Activated T-helper 2 cell treated with anti-CD3 and anti-CD28 coated beads, Interferon-gamma antibody, Interleukin-2, Interleukin-4, amounts not matched to agents 10 μg/mL and 5 μg/mL and 100 μg/mL, durations not matched to agents 14 hours and 24 hours and 36 hours (primary cell): ENCODE data around the gene SEPTIN5. TPM values are rescaled to one million over a fixed set of nuclear protein-coding genes. Genes with fewer than 3 reads are reported as not detected.

Experiments
- DNase-seq: peaks from one replicate; pipeline ENCODE4 v3.0.0; 2021; ENCODE audit warnings: low spot score
- H3K27ac Mint-ChIP-seq: one replicate; pipeline ENCODE4 v1.8.0; 2021; ENCODE audit warnings: mixed read lengths
- H3K27me3 Mint-ChIP-seq: one replicate; pipeline ENCODE4 v1.8.0; 2021; ENCODE audit warnings: low read depth, mixed read lengths
- H3K36me3 Mint-ChIP-seq: one replicate; pipeline ENCODE4 v1.8.0; 2021; ENCODE audit warnings: low read depth, mixed read lengths
- H3K4me1 Mint-ChIP-seq: one replicate; pipeline ENCODE4 v1.8.0; 2021; ENCODE audit warnings: low read depth, mixed read lengths
- H3K4me3 Mint-ChIP-seq: one replicate; pipeline ENCODE4 v1.8.0; 2021; ENCODE audit warnings: low read depth, mild to moderate bottlenecking, moderate library complexity, mixed read lengths
- H3K9me3 Mint-ChIP-seq: one replicate; pipeline ENCODE4 v1.8.0; 2021; ENCODE audit warnings: mixed read lengths
- intact Hi-C: fragments of 100-400 bp; cut with micrococcal nuclease; formaldehyde crosslinking; loops from one replicate; pipeline ENCODE4 v1.15.1; 2023
- total RNA-seq: library from RNA; stranded (reverse); gene quantifications from 2 replicates; pipeline ENCODE4 v1.2.3, GENCODE V29; 2022

Gene SEPTIN5
- total RNA-seq, 1 donor from 2014 or later = 1.5 TPM

DNA sequence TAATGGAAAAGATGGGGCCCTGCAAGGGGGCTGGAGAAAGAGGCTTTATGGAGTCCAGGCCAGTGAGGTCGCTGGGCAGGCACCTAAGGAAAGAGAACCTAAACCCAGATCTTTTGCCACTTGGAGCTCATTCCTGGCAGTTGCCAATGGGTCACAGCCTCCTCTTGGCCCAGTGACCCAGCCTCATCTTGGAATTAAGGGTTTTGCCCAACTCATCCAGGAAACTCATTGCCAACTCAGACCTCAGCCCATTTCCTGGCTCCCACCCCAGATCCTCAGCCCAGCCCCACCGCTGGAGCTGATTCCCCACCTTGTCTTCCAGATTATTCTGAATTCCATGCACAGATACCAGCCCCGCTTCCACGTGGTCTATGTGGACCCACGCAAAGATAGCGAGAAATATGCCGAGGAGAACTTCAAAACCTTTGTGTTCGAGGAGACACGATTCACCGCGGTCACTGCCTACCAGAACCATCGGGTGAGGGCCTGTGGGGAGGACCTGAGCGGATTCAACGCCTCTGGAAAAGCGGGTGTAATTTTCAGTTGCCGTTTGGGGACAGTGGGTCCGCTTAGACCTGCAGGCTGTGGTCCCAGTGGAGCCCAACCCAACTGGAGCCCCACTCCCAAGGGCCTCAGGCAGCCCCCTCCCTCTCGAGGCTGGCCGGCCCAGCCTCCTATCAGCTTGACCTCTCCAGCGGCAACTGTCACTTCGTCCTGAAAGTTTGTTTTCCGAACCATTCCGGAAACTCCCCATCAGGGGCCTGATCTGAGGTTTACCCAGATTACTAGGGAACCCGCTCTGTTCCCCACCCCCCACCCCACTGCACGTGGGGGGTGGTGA lies 50.6 kb downstream of the SEPTIN5 start:
- H3K4me1 Mint-ChIP-seq = peaks cover 6% of the 10 kb centered on the region
- H3K36me3 Mint-ChIP-seq = peaks cover 4% of the 10 kb centered on the region
- no peak overlapping the region for H3K27ac Mint-ChIP-seq
- no peak for DNase-seq
- peaks cover 60% of the 10 kb centered on the region for H3K27me3 Mint-ChIP-seq
- H3K4me3 Mint-ChIP-seq = no peak overlapping the region
- no peaks in the 10 kb centered on the region for H3K9me3 Mint-ChIP-seq
- intact Hi-C loops = loop anchor here (5.0 kb wide), 2 partner anchors 43 to 243 kb away; partner anchors contain the start of genes CLDN5 and GP1BB

DNA sequence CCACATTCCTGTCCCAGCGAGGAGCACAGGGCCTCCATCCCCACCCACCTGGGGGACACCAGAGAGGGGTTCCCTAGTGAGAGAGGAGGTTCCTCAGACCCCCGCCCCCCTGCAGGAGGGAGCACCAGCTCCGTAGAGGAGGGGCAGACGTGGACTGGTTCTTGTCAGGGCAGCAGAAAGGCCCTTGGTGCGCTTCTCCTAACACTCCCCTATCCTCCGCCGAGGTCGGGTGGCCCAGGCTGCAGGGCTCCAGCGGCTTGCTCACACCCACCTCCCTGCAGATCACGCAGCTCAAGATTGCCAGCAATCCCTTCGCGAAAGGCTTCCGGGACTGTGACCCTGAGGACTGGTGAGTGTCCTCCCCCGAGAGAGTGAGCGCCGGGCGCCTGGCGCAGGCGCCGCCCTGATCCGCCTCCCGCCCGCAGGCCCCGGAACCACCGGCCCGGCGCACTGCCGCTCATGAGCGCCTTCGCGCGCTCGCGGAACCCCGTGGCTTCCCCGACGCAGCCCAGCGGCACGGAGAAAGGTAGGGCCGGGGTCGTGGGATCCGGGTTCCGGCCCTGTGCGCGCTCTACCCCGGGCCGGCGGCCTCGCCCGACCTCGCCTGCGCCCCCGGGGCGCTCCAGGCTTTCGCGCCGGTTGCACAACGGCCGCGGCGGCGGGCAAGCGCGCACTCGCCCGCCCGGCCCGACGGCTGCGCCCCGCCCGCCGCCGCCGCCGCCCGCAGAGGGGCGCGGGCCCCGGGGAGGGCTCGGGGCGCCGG lies 51.4 kb downstream of the SEPTIN5 start:
- intact Hi-C loops = loop anchor here (5.0 kb wide), 2 partner anchors 43 to 243 kb away; partner anchors contain the start of genes CLDN5 and GP1BB
- peaks cover 2% of the 10 kb centered on the region for H3K4me1 Mint-ChIP-seq
- H3K27ac Mint-ChIP-seq = no peak overlapping the region
- H3K9me3 Mint-ChIP-seq = no peaks in the 10 kb centered on the region
- no peaks in the 10 kb centered on the region for H3K36me3 Mint-ChIP-seq
- no peak for DNase-seq
- H3K4me3 Mint-ChIP-seq = peak overlapping the region; percentile 62
- peaks cover 60% of the 10 kb centered on the region for H3K27me3 Mint-ChIP-seq

DNA sequence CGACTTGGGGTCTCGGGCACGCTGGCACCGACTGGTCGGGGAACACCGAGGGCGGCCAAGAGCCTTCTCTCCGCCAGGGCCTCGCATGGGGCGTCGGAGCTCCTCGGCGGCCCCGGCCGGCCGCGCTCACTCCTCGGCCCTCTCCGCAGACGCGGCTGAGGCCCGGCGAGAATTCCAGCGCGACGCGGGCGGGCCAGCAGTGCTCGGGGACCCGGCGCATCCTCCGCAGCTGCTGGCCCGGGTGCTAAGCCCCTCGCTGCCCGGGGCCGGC lies 51.9 kb downstream of the SEPTIN5 start:
- Mint-ChIP-seq H3K27ac (no peak overlapping the region), H3K36me3 (no peaks in the 10 kb centered on the region), H3K9me3 (no peaks in the 10 kb centered on the region), H3K4me3 (no peak overlapping the region), H3K27me3 (peaks cover 60% of the 10 kb centered on the region), H3K4me1 (peaks cover 2% of the 10 kb centered on the region)
- no peak for DNase-seq
- intact Hi-C loops = loop anchor here (5.0 kb wide), 2 partner anchors 44 to 244 kb away; partner anchors contain the start of genes CLDN5 and GP1BB

DNA sequence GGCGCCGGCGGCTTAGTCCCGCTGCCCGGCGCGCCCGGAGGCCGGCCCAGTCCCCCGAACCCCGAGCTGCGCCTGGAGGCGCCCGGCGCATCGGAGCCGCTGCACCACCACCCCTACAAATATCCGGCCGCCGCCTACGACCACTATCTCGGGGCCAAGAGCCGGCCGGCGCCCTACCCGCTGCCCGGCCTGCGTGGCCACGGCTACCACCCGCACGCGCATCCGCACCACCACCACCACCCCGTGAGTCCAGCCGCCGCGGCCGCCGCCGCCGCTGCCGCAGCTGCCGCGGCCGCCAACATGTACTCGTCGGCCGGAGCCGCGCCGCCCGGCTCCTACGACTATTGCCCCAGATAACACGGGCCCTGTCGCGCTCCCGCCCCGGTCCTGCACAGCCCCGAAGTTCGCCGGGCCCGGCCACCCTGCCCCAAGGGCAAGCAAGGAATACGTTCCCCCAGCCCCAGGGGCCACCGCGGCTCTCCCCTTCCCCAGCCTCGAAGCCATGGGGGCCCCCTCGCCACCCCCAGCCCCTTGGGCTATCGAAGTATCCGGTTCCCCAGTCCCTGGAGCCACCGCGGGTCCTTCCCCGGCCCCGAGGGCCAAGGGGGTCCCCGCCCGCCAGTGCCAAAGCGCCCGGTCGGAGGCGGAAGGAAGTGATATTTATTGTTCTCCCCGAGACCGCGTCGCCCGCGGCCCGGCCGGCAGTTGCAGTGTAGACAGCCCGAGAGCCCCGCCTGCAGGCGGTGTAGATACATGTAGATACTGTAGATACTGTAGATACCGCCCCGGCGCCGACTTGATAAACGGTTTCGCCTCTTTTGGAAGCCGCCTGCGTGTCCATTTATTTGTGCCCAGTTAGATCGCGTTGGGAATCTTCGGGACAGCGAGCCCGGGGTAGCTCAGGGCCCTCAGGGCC lies 52.5 kb downstream of the SEPTIN5 start:
- no peaks in the 10 kb centered on the region for H3K4me1 Mint-ChIP-seq
- DNase-seq = peak; percentile 46
- no peaks in the 10 kb centered on the region for H3K36me3 Mint-ChIP-seq
- H3K27me3 Mint-ChIP-seq = peaks cover 58% of the 10 kb centered on the region
- intact Hi-C loops = loop anchor here (5.0 kb wide), 2 partner anchors 44 to 244 kb away; partner anchors contain the start of genes CLDN5 and GP1BB
- peak overlapping the region; percentile 30 for H3K4me3 Mint-ChIP-seq
- no peaks in the 10 kb centered on the region for H3K9me3 Mint-ChIP-seq
- H3K27ac Mint-ChIP-seq = no peak overlapping the region

DNA sequence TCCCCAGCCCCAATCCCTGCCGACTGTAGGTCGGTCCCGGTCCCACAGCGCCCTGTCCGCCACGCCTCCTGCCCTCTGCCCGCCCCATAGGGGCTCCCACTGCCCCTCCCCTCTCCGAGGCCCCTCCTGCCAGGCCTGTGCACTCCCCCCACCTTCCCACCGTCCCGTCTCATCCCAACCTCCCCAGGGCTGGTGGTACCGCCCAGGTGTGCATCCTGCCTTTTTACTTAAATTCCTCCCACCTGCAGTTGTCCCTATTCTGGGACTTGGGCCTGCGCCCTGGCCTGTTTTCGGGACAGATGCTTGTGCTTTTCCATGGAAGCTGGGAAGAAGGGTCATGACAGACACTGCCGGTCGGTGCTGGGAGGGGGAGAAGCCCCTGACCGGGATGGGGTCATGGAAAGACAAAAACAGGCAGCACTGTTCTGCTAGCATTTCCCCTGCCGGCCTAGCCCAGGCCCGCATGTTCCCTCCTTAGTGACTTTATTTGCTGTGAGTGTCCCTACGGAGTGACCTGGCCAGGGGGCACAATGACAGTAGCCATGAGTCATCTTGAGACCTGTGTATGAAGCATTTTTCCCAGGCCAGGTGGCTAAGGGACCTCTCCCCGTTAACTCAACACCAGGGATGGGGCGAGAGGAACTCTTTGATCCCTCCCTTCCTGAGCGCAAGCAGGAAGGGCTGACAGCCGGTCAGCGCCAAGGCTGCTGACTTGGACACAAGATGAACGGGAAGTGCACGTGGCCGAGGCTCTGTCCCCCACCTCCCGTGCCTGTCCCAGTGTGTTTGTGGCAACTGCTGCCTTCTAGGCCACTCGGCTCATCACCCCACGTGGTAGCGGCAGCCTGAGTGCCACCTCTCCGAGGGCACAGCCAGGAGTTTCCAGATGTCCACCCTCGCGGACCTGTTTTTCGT lies 53.4 kb downstream of the SEPTIN5 start:
- no peaks in the 10 kb centered on the region for H3K36me3 Mint-ChIP-seq
- peaks cover 57% of the 10 kb centered on the region for H3K27me3 Mint-ChIP-seq
- DNase-seq = no peak
- no peak overlapping the region for H3K27ac Mint-ChIP-seq
- intact Hi-C loops = loop anchor here (5.0 kb wide), 2 partner anchors 45 to 245 kb away; partner anchors contain the start of genes CLDN5 and GP1BB
- no peaks in the 10 kb centered on the region for H3K9me3 Mint-ChIP-seq
- no peaks in the 10 kb centered on the region for H3K4me1 Mint-ChIP-seq
- H3K4me3 Mint-ChIP-seq = no peak overlapping the region

DNA sequence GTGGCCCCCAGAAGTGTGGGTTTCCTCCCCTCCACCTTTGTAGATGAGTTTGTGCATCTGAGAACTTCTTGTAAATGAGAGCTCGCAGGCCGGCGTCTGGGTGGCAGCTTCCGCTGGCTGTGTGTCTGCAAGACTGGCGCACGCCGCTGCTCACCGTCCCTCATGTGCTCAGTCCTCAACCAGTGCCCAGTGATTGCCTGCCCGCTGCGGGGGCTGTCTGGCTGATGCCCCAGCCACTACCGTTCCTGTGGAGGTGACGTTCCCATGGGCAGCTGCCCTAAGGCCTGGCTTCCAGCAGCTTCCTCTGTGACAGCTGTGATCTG lies 55.1 kb downstream of the SEPTIN5 start:
- H3K4me3 Mint-ChIP-seq = no peak overlapping the region
- H3K27me3 Mint-ChIP-seq = peaks cover 54% of the 10 kb centered on the region
- no peaks in the 10 kb centered on the region for H3K9me3 Mint-ChIP-seq
- no peaks in the 10 kb centered on the region for H3K4me1 Mint-ChIP-seq
- H3K36me3 Mint-ChIP-seq = no peaks in the 10 kb centered on the region
- intact Hi-C loops = loop anchor here (5.0 kb wide), 2 partner anchors 47 to 247 kb away; partner anchors contain the start of genes CLDN5 and GP1BB
- no peak overlapping the region for H3K27ac Mint-ChIP-seq
- no peak for DNase-seq

DNA sequence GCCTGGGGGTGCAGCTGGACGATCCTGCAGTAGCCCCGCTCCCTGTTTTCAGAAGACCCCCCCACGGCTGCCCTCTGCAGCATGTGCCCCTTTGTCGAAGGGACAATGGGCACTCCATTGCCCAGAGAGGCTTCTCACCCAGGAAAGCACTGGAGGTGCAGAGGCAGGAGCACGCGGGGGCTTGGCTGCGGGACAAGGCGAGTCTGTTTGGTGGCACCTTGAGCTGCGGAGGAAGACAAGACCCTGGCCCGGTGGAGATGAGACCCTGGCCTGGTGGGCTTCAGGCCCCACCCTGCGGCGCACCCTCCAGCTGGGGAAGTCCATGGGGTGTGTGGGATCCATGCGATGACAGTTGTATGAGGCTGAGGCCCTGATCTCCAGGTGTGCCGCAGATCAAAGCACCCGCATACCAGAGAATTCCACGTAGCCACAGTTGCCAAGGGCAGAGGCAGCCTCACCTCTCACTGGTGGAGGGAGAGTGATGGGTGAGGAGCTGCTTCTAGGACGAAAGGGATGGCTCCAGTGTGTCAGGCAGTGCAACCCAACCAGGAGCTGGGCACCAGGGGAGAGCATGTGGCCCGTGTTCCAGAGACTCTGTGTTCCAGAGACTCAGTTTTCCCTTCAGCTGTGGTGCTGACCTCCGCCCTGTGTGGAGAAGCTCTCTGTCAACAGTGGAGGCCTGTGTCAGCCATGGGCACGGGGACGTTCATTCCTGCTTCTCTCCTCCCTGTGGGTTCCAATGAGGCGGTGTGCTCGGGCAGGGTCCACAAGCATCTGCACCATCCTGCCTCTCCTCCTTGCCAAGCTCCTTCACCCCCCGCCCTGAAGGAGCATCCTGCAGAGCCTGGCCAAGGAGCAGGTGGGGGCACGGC lies 56.3 kb downstream of the SEPTIN5 start:
- H3K4me1 Mint-ChIP-seq = no peaks in the 10 kb centered on the region
- H3K36me3 Mint-ChIP-seq = no peaks in the 10 kb centered on the region
- H3K4me3 Mint-ChIP-seq = no peak overlapping the region
- H3K9me3 Mint-ChIP-seq = no peaks in the 10 kb centered on the region
- intact Hi-C loops = no loop called here
- no peak for DNase-seq
- H3K27me3 Mint-ChIP-seq = peaks cover 45% of the 10 kb centered on the region
- H3K27ac Mint-ChIP-seq = no peak overlapping the region

DNA sequence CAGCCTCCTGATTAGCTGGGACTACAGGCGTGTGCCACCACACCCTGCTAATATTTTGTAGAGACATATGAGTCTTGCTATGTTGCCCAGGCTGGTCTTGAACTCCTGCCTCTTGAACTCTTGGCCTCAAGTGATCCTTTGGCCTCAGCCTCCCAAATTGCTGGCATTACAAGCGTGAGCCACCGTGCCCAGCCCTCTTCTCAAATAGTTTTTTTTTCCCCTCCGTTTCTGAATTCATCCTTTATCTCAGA lies 58.0 kb downstream of the SEPTIN5 start:
- H3K27me3 Mint-ChIP-seq = peaks cover 44% of the 10 kb centered on the region
- intact Hi-C loops = no loop called here
- no peak overlapping the region for H3K4me3 Mint-ChIP-seq
- peaks cover 5% of the 10 kb centered on the region for H3K4me1 Mint-ChIP-seq
- no peaks in the 10 kb centered on the region for H3K36me3 Mint-ChIP-seq
- no peak for DNase-seq
- H3K9me3 Mint-ChIP-seq = no peaks in the 10 kb centered on the region
- no peak overlapping the region for H3K27ac Mint-ChIP-seq

Other genes starting within 250 kb of the SEPTIN5 start
- 103 and 110 TPM in 2 replicates for gene UFD1, start 235.3 kb upstream of the SEPTIN5 start, total RNA-seq
- 101 and 108 TPM in 2 replicates for gene CDC45, start 234.6 kb upstream of the SEPTIN5 start, total RNA-seq
- 1.2 and 1.5 TPM in 2 replicates for gene CLDN5, start 190.1 kb upstream of the SEPTIN5 start, total RNA-seq
- not detected in 2 replicates for gene GP1BB, start 9.0 kb downstream of the SEPTIN5 start, total RNA-seq
- 0.09 and 0.32 TPM in 2 replicates for gene TBX1, start 46.3 kb downstream of the SEPTIN5 start, total RNA-seq
- gene GNB1L, start 140.4 kb downstream of the SEPTIN5 start, total RNA-seq = 14.7 and 17.7 TPM in 2 replicates
- gene RTL10, start 140.4 kb downstream of the SEPTIN5 start, total RNA-seq = 16.6 and 19.0 TPM in 2 replicates
- gene COMT, start 227.3 kb downstream of the SEPTIN5 start, total RNA-seq = 93.4 and 95.6 TPM in 2 replicates
- 19.9 and 20.9 TPM in 2 replicates for gene TXNRD2, start 227.3 kb downstream of the SEPTIN5 start, total RNA-seq